Measurements from ENCODE around the gene LTK.

The LTK gene

GRCh38 chr15:41465822-41466421, 47.7 kb downstream of the LTK start:
- peak; percentile 98 for TF ChIP-seq CTCF (IDR thresholded peaks at IDR 0.05)

- TF ChIP-seq CTCF (IDR thresholded peaks at IDR 0.05) = no peak
Observed at GRCh38 chr15:41464889-41465580, 48.6 kb downstream of the LTK start.

- TF ChIP-seq CTCF (IDR thresholded peaks at IDR 0.05) = no peak
Observed at GRCh38 chr15:41462084-41462795, 51.4 kb downstream of the LTK start.
